ENCODE results near the gene HMCN2.
"Not testable (repeated sequence)": the region's sequence is repeated elsewhere in the genome, so short reads cannot be mapped to it uniquely, and the experiment has no call there.

The HMCN2 gene

DNA sequence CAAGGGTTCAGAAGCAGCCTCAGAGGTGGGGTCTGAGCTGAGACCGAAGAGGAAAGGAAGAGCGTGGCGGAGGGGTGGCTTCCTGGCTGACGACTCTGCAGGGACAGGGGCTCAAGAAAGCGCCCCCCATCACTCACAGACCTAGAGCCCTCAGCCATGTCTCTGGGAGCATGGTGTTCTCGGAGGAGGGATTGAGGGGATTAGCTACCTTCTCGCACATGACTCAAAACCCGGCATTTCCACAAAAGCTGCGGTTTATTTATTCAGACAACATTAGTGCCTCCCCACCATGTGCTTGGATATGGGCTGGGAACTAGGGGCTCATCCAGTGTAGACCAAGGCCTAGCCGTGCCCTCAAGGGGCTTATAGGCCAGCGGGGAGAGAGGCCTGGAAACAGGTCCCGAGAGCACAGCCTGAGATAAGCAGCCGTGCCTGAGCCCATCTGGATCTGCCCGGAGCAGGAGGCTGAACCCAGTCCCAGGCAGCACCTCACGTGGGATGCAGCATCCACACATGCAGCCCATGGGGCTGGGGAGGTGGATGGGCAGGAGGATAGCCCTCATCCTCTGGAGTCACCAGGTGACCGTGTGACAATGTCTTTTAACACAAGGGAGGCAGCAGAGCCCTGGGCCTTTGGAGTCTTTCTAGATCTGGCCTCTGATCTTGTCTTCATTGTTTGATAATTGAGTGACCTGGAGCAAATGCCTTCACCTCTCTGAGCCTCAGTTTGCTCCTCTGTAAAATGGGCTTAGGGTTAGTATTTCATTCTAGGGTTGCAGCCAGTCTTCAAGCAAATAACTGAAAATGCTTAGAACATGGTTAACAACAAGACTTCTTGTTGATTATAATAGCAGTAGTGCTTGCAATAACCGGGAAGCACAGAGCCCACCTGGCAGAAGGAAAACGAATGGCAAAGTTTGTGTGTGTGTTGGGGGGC lies 878 bp upstream of the HMCN2 start:
- DNase-seq: no peak

GRCh38 chr9:130266236-130267098 lies 907 bp downstream of the HMCN2 start:
- DNase-seq: no peak

- DNase-seq: no peak
Measured at GRCh38 chr9:130267930-130268329, 2.4 kb downstream of the HMCN2 start.

GRCh38 chr9:130268521-130269211 lies 3.1 kb downstream of the HMCN2 start:
- DNase-seq: peak in 1 of 2 experiments; percentile 61

- no peak for DNase-seq
Measured at GRCh38 chr9:130271473-130271872, 5.9 kb downstream of the HMCN2 start.

GRCh38 chr9:130275156-130275555 lies 9.6 kb downstream of the HMCN2 start:
- DNase-seq: no peak

DNA sequence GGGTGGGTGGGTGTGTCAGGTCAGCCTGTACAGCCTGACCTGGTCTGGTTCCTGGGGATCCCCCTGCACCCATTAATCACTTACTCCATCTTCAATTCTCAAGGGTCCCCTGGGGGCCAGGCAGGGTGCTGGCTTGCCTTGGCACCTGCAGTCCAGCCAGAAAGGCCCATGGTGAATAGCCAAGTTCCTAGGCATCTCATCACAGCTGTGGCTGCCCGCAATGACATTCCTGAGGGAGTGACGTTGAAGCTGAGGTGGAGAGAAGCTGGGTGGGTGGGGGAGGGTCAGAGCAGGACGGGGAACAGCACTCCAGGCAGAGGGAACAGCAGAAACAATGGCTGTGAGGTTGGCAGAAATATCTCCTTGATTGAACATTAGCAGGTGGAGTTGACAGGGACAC lies 10.6 kb downstream of the HMCN2 start:
- no peak for DNase-seq

DNA sequence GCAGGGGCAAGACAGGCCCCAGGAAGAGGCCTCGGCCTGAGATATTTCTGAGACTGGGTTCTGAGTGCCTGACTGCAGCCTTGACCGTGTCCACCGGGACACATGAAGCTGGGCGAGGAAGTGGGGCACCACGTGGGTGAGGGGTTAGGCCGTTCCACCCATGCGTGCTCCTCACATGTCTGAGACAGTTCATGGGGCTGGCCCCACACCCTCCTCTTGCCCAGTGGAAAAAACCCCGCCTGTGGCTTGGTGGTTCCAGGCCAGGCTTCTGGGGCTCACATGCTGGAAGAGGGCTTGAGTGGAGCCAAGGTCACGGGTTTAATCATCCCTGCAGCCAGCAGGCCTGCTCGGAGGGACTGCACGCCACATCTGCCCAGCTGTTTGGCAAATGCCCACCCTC lies 11.4 kb downstream of the HMCN2 start:
- no peak for DNase-seq

- not testable (repeated sequence) for DNase-seq
Measured at GRCh38 chr9:130277525-130277924, 12.0 kb downstream of the HMCN2 start.

- DNase-seq: no peak
Measured at GRCh38 chr9:130283539-130284248, 18.1 kb downstream of the HMCN2 start.

DNA sequence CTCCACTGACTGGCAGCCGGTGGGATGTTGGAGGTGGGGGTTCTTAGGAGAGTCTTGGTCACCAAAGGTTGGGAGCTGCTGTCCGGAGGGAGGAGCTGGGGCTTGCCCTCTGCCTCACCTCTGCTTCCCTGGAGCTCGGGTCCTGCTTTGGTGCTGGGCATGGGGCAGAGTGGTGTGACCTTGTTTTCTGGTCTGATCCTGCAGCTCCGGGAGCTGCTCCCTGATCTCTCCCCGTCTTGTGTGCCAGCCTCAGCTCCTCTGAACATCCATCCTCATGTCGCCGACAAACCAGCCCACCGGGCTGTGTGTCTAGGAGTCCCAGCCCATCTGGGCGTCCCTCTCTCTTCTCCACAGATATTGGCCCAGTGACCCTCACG lies 18.7 kb downstream of the HMCN2 start:
- DNase-seq: no peak

DNA sequence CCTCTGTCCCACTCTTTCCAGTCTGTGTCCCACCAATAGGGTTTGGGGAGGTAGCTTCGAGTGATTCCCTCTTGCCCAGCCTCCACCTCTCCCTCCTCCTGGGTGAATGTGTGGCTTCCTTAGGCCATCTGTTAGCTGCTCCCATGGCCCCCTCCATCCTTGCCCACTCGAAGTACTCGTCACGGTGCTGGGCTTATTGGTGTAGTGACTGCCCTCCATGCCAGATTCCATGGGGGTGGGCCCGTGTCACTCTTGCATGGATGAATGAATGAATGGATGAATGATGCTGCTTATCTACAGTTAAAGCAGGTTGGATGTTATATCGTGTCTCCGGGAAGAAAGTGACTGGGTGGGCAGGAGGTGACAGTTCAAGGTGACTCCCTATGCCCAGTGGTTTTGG lies 19.1 kb downstream of the HMCN2 start:
- DNase-seq: no peak

GRCh38 chr9:130285271-130285670 lies 19.7 kb downstream of the HMCN2 start:
- no peak for DNase-seq

DNA sequence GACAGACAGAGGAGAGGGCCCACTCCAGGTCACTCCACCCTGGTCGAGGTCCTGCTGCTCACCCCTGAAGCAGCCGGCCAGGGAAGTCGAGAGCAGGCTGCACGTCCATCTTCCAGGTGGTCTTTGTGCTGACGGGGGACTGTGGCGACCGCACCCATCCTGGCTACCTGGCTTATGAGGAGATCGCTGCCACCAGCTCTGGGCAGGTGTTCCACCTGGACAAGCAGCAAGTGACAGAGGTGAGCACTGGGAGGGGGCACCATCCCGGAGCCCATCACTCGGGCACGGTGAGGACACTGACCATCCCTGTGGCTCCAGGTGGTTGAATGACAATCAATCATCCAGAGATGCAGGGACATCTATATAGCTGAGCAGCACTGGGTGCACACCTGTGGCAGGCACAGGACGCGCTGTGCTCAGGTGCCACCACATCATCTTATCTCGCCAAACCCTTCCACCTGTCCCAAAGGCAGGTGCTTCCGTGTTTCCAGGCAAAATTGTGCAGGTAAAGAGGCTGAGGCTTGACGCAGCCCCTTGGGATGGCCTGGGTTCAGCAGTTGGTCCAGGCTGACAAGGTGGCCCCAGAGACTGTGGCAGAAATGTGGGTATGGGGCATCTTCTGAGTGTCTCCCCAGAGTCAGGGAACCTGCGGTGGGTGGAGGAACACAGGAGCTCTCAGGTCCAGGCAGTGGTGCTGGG lies 20.7 kb downstream of the HMCN2 start:
- no peak for DNase-seq

DNA sequence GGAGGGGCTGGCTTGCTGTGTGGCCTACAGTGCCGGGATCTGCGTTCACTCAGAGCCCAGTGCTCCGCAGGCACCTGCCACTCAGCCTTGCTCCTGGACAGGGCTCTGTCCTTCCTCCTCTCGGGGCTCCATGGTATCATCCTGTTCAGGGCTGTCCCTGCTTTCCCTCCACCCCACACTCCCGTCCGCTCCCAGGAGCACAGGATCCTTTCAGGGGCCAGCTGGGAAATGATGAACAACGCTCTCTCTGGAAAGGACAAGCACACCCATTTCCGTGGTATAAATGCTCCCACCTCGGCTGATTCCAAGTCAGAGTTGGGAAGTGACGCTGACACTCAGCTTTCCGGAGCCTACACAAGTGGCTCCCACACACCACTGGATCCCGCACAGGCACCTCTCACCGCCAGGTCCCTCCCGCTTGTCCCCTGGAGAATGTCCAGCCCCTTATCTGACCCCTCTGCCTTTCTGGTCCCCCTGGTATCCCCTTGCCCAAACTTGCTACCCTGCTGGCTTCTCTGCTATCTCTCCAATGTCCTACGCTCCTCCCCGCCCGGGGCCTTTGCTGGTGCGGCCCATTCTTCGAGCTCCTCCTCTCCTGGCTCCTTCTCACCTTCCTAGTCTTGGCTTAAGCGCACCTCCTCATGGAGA lies 21.3 kb downstream of the HMCN2 start:
- no peak for DNase-seq

DNA sequence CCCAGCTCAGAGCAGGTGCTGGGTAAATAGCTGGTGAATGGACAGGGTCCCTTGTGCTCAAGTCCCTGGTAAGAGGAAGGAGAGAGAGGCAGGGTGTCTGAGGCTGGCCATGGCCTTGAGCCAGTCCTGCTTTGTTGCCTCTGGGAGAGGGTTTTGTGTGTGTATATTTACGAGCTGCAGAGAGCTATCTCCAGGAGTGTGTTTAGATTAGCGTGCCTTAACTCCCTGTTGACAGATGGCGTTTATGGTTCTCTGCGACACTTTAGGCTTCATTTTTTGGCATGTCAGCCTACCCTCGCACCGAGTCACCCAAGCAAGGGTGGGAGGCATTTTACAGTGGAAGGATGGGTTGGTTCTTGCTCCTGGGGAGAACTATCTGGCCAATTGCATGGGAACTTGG lies 22.2 kb downstream of the HMCN2 start:
- DNase-seq: peak; percentile 72 to 75

DNA sequence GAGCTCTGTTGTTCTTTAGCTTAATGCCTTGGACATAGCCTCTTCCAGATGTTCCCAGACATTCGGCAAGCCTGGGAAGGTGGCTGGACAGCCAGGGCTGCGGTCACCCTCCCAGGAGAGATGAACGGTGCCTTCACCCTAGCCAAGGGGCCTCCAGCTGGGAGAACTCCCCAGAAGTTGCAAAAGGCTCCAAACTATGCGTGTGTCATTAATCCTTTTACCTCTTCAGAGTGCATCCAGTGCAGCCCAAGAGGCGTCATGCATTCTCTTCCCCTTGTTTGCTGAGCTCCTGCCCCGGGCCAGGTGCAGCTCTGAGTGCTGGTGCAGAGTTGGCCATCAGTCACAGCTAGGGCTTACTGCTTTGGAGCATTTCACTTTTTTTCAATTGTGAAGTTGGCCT lies 22.8 kb downstream of the HMCN2 start:
- peak in 1 of 2 experiments; percentile 19 for DNase-seq

DNA sequence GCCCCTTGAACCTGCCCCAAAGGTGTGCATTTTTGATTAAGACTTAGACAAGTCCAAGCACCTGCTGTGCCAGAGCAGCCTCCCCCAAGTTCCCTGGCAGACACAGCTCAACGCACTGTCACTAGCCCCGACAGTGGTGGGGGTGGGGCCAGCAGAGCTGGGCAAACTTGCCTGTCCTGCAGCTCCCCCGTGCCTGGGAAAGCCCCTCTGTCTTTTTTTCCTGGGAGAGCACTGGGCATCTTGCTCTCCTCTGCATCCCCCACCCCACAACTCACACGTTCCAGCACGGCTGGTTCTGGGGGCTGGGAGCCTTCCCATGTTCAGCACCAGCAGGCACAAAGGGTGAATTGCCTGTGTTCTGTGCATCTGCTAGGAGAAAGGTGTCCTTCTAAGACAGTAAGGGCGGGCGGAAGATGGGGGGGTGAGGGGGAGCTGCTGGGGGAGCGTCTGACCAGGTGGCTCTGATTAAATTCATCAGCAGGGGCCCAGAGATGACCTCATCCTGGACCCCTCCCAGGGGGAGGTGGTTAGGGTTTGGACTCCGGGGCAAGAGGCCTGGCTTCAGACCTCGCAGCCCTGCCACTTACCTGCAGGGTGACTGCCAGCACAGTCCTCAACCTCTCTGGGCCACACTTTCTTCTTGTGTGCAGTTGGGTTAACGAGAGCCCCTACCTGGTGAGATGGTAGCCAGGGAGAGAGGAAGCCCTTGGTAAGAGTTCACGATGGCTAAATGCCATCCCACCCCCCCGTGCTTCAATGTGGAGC lies 23.5 kb downstream of the HMCN2 start:
- DNase-seq: no peak

GRCh38 chr9:130289711-130290241 lies 24.2 kb downstream of the HMCN2 start:
- DNase-seq: no peak

All from SHP77 (cell line).